ENCODE measurements around the gene NEK8. TPM values are rescaled to one million over a fixed set of nuclear protein-coding genes. Genes with fewer than 3 reads are reported as not detected.

The NEK8 gene
- total and polyA plus RNA-seq, 9 of the 15 experiments (the other 6 are each of a cell fraction or from before 2014, with no cell fraction given): 0.98 to 16.6 (median 4.6) TPM

DNA sequence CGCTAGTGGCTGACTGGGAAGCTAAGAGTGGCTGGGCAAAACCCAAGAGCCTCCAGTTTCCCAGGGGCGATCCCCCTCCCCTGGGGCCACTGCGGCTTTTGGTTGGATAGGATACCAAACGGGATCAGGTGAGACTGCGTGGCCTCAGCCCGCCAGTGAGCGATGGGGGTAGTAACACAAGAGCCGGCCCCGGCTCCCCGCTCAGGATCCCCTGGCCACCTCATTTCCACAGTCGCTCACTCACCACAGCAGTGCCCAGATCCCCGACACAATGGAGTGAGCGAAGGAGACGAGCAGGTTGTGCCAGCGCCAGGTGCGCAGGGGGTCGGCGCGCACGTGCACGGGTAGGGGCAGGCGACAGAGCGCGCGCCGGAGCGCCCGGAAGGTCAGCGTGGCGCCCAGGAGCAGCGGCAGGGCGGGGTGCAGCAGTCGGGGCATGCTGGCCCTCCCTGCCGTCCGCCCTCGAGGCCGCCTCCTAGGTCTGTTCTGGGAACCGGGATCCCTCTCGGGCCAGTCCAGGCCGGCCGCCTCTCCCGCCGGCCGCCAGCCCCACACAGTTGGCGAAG is 2.8 kb upstream of the NEK8 start (continued):
- TF ChIP-seq, protein P1, sequence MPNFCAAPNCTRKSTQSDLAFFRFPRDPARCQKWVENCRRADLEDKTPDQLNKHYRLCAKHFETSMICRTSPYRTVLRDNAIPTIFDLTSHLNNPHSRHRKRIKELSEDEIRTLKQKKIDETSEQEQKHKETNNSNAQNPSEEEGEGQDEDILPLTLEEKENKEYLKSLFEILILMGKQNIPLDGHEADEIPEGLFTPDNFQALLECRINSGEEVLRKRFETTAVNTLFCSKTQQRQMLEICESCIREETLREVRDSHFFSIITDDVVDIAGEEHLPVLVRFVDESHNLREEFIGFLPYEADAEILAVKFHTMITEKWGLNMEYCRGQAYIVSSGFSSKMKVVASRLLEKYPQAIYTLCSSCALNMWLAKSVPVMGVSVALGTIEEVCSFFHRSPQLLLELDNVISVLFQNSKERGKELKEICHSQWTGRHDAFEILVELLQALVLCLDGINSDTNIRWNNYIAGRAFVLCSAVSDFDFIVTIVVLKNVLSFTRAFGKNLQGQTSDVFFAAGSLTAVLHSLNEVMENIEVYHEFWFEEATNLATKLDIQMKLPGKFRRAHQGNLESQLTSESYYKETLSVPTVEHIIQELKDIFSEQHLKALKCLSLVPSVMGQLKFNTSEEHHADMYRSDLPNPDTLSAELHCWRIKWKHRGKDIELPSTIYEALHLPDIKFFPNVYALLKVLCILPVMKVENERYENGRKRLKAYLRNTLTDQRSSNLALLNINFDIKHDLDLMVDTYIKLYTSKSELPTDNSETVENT (CRISPR knock-in tag; IDR thresholded peaks at IDR 0.05): peak; percentile 96
- TF ChIP-seq SP2 (IDR thresholded peaks at IDR 0.05; ENCODE audit: extremely low read depth, low read depth, low read length, poor library complexity, severe bottlenecking): peak; percentile 3
- no peak for TF ChIP-seq ZNF239 (CRISPR knock-in tag; IDR thresholded peaks at IDR 0.05)
- 0 out of 2 replicates have a peak, but pooled peaks have one; percentile 38 for TF ChIP-seq STAT5A (IDR thresholded peaks at IDR 0.05; ENCODE audit: borderline replicate concordance, low read length)
- peak; percentile 76 for TF ChIP-seq CC2D1A (IDR thresholded peaks at IDR 0.05)
- no peak for TF ChIP-seq TGIF2 (CRISPR knock-in tag; IDR thresholded peaks at IDR 0.05)
- 0 out of 2 replicates have a peak, but pooled peaks have one; percentile 29 for TF ChIP-seq ZBED1 (IDR thresholded peaks at IDR 0.05)
- TF ChIP-seq ELF4 (CRISPR knock-in tag; IDR thresholded peaks at IDR 0.05): no peak
- TF ChIP-seq SMAD4 (CRISPR knock-in tag; conservative IDR thresholded peaks at IDR 0.05): peak; percentile 82; the same call in 1 of the 2 replicates
- peak; percentile 96 for TF ChIP-seq ERF (CRISPR knock-in tag; IDR thresholded peaks at IDR 0.05)
- TF ChIP-seq, protein P2, sequence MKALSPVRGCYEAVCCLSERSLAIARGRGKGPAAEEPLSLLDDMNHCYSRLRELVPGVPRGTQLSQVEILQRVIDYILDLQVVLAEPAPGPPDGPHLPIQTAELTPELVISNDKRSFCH (CRISPR knock-in tag; IDR thresholded peaks at IDR 0.05): no peak
- TF ChIP-seq, protein P2 (tag; IDR thresholded peaks at IDR 0.05): peak; percentile 65
- TF ChIP-seq, protein P3, sequence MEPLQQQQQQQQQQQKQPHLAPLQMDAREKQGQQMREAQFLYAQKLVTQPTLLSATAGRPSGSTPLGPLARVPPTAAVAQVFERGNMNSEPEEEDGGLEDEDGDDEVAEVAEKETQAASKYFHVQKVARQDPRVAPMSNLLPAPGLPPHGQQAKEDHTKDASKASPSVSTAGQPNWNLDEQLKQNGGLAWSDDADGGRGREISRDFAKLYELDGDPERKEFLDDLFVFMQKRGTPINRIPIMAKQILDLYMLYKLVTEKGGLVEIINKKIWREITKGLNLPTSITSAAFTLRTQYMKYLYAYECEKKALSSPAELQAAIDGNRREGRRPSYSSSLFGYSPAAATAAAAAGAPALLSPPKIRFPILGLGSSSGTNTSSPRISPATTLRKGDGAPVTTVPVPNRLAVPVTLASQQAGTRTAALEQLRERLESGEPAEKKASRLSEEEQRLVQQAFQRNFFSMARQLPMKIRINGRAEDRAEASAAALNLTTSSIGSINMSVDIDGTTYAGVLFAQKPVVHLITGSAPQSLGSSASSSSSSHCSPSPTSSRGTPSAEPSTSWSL (CRISPR knock-in tag; IDR thresholded peaks at IDR 0.05; ENCODE audit: borderline replicate concordance): no peak
- peak; percentile 89 for TF ChIP-seq CHD1 (IDR thresholded peaks at IDR 0.05; ENCODE audit: low read length)
- TF ChIP-seq HMGN3 (IDR thresholded peaks at IDR 0.05; ENCODE audit: borderline replicate concordance, extremely low read depth, insufficient read length, low read depth, low read length): no peak
- TF ChIP-seq, protein P4, sequence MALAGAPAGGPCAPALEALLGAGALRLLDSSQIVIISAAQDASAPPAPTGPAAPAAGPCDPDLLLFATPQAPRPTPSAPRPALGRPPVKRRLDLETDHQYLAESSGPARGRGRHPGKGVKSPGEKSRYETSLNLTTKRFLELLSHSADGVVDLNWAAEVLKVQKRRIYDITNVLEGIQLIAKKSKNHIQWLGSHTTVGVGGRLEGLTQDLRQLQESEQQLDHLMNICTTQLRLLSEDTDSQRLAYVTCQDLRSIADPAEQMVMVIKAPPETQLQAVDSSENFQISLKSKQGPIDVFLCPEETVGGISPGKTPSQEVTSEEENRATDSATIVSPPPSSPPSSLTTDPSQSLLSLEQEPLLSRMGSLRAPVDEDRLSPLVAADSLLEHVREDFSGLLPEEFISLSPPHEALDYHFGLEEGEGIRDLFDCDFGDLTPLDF (CRISPR knock-in tag; IDR thresholded peaks at IDR 0.05): 0 out of 2 replicates have a peak, but pooled peaks have one; percentile 18
- peak; percentile 47 for TF ChIP-seq SMAD1 (IDR thresholded peaks at IDR 0.05; ENCODE audit: low read depth, low read length, partially characterized antibody)
- TF ChIP-seq ZNF311 (CRISPR knock-in tag; IDR thresholded peaks at IDR 0.05): peak; percentile 45; the same call in 1 of the 2 replicates
- TF ChIP-seq, protein P5, sequence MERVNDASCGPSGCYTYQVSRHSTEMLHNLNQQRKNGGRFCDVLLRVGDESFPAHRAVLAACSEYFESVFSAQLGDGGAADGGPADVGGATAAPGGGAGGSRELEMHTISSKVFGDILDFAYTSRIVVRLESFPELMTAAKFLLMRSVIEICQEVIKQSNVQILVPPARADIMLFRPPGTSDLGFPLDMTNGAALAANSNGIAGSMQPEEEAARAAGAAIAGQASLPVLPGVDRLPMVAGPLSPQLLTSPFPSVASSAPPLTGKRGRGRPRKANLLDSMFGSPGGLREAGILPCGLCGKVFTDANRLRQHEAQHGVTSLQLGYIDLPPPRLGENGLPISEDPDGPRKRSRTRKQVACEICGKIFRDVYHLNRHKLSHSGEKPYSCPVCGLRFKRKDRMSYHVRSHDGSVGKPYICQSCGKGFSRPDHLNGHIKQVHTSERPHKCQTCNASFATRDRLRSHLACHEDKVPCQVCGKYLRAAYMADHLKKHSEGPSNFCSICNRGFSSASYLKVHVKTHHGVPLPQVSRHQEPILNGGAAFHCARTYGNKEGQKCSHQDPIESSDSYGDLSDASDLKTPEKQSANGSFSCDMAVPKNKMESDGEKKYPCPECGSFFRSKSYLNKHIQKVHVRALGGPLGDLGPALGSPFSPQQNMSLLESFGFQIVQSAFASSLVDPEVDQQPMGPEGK (CRISPR knock-in tag; IDR thresholded peaks at IDR 0.05; ENCODE audit: borderline replicate concordance): peak; percentile 10; the same call in 1 of the 2 replicates
- TF ChIP-seq RBBP5 (IDR thresholded peaks at IDR 0.05; ENCODE audit: borderline replicate concordance, insufficient read depth, low read length, poor library complexity, severe bottlenecking): peak; percentile 88
- TF ChIP-seq EHMT2 (IDR thresholded peaks at IDR 0.05): no peak

Measured in K562 (cell line).